HPDE6-E6E7 (cell line): Measurements from ENCODE around the gene TEP1.
"Not testable (repeated sequence)": the region's sequence is repeated elsewhere in the genome, so short reads cannot be mapped to it uniquely, and the experiment has no call there.

ENCODE experiments used
- DNase-seq: peaks from one replicate; pipeline ENCODE4 v3.0.0; 2011; ENCODE audit warnings: missing footprints; ENCODE audit errors: extremely low spot score

TEP1 gene

DNA sequence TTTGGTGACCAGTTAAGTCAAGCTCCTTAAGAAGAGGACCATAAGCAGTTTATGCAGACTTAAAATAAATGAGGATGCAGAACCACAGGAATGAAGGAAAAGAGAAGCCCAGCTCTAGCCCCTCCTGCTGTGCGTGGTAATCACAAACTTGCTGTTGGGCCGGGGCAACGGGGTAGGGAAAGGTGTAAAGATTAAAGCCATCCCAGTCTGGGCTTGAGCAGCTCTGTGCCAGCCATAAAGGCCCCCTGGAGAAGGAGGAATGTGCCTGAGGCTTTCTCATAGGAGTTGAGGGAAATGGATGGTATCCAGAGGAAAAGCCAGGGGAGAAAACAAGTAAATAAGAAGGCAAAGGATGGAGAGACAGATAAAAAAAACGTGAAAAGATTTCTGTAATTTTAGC, 25.1 kb downstream of the TEP1 start:
- no peak for DNase-seq

DNA sequence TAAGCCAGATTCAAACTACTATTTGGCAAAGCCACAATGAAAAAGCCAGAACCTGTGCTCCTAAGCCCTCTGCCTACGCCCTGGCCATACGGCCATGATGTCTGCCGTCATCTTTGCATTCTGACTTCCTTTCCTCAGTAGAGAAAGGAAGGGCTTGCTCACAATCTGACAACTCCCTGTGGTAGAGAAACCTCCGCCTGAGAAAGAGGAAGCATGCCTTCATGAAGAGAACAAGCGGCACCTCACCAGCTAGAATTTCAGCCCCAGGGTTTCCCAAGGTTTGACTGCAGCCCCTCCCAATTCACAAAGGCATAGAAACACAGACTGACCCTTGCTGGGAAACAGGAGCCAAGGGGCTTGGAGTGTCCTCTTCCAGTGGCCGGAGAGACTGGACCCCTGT, 25.7 kb downstream of the TEP1 start:
- no peak for DNase-seq

DNA sequence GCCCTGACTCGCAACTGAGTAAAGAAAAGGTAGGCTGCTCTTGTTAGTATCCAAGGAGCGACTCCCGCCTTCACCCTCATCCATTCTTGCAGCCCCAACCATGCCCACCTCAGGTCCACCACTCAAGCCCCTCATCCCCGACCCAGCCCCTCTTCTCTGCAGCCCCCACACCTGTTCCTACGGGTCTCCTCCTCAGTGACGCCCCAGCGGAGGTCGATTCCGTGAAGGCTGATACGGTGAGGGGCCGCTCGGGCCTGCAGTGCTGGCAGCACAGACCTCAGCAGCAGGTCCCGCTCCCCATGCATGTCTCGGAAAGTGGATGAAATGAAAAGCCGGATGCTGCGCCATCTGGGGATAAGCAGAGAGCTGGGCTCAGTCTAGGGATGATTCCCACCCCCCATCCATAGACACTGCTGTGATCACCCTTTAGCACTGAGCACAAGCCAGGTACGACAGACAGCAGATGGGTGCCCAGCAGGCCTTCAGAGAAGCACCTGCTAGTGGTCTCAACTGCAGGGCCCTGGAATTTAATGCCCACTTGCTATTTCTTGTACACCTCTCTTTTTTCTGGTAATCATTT, 26.9 kb downstream of the TEP1 start:
- no peak for DNase-seq

DNA sequence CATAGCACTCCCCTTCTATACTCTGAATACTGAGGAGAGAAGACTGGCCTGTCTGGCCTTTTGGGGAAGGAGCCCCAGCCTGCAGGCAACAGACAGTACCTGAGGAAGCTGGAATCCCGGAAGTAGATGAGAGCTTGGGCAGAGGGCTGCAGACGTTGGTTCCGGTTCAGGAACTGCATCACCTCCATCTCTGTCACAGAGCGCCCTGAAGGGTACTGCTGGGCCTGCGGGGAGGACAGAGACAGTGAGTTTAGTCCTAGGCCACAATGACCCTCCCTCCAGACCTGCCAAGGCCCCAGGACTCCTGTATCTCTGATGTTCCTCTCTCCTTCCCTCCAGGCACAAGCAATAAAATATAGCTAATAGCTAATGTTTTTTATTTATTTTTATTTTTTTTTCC, 28.4 kb downstream of the TEP1 start:
- no peak for DNase-seq

DNA sequence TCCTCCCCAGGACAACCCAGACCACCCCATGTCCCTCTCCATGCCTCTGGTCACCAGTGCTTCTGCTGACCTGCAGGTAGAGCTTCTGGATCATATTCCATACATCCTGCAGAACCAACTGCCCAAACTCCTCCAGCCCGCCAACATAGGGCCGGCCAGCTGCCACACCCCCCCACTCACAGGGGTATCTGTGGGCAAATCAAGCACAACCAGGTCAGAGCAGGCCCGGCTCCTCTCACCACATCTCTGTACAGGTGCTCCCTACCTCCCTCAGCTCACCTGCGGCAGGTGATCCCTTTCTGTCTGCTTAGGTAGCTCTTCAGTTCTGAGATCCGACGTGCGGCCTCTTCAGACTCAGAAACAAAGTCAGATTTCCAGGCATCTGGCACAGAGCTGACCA, 29.0 kb downstream of the TEP1 start:
- DNase-seq = no peak

DNA sequence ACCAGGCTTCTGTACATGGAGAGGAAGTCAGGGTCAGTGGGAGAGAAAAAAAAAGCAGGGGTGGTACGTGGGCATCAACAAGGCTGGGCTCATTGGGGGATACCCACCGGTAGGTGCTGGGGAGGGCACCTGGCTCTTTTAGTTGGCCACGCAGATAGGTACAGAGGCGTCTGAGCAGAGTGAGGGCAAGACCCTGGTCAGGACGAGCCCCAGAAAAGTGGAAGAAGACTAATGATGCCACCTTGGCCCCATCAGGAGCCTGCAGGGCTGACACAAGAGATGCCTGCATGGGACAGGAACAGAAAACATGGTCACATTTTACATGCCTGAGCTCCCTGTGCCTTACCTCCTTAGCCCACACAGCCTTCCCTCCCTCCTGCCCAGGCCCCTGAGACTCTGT, 29.7 kb downstream of the TEP1 start:
- no peak for DNase-seq

DNA sequence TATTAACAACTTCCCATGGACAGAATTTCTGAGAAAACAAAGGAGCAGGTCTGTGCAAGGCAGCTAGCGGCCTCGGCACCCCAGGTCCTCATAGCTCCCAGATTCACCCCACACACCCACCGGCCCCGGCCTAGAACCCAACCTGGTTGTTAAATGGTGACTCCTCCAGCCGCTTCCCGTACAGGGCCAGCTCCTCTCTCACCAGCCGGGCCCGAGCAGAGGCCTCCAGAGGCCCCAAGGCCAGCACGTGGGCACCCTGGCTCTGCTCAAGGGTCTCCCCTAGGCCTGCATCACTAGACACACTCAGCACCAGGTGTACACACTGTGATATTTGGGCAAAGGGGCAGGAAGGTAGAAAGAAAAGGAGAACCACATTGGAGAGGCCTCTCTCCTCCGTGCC, 30.3 kb downstream of the TEP1 start:
- DNase-seq = no peak

DNA sequence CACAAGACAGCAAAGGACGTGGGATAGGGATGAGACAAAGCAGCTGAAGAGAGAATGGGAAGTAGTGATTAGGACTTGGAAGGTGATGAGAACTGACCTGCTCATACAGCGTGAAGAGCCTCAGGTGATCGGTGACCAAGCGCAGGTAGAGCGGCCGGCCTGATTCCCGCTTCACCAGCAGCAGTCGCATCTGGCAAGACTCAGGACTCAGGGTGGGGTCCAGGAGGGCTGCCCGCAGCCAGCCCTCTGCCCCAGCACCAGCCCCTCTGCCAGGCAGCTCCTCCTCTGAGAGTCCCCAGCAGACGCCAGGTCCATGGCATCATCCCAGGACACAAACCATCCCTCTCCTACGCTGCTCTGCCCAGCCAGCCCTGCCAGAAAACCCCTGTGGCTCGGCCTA, 30.8 kb downstream of the TEP1 start:
- DNase-seq = no peak

DNA sequence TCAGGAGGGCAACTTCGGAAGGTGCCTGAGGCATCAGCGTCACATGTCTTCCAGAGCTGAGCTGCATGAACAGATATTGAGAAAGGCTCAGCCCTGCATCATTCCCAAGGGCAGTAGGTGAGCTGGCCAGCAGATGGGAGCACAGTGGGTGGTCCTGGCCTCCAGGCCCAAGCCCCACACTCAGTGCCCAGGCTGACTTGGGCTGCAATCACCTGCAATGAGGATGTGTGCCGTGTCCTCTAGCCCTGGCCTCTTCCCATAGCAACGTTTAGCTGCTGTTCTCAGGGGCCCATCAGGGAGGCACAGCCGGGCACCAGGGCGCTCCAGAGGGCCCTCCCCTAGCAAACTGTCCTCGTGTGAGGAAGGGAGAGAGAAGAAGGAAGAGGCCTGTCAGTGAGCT, 32.0 kb downstream of the TEP1 start:
- DNase-seq = no peak

DNA sequence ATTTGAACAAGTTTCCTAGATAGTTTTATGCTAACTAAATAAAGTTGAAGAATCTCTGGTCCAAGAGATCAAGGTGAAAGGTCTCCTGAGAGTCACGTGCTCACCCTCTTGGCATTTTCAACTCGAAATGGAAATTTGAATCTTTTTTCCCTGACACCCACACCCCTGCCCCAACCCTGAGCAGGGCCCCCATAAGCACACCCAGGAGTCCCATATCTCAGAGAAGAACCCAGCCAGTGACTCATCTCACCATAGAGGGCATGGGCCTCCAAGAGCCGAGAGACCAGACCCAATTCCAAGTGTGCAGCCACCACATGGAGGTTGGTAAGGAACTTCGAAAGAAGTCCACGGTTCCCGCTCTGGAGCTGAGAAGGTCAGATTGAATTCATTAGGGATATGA, 32.6 kb downstream of the TEP1 start:
- DNase-seq = no peak

DNA sequence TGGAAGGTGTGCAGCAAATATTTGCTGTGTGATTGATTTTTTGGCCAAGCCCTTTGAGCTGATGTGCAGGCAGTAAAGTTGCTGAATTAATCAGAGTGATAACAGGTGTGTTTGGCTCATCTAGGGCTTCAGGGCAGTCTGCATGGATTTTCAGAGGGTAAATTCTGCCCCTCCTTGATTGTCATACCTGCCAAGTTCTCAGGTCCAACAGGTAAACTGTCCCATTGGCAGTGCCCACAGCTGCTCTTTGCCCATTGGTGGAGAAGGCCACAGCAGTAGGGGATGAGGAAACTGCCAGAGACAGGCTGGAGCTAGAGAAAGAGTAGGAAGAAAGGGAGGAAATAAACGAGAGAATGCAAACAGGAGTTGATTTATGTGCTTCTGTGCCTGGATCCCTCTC, 33.6 kb downstream of the TEP1 start:
- DNase-seq = no peak

DNA sequence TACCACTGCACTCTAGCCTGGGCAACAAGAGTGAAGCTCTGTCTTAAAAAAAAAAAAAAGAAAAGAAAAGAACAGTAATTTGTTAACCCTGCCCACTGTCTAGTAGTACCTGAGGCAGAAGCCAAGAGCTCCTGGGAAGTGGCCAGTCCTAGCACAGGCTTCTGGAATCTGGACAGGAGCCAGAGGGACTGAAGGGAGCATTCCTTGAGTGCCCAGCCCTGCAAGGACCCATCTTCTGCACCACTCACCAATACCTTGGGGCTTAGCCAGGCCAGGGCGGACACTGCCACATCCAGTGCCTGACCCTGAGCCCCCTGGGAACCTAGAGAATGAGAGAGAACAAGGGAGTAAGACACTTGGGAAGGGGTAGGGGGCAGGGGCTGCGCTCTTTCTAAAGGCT, 36.1 kb downstream of the TEP1 start:
- DNase-seq = no peak

DNA sequence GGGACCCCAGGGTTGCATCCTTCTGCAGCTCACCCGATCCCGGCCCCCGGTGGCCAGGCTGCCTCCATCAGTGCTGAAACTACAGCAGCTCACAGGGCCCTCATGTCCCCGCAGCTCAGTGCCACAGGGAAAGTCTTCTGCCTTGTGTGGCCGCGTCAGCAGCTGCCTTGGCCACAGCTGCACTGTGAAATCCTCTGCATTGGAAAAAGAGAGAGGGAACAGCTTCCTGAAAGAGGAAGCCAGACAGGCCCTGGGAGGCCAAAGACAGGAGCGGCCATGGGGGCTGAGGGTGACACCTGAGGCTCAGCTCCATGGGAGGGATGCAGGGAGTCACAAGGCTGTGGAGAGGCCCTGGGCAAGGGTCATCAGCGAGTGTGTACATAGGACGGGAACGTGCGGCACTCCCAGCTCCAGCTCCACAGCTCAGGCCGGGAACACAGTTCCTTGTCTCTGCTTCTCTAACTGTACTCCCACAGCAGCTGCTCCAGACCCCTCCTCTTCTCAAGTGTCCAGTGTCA, 37.2 kb downstream of the TEP1 start:
- DNase-seq = no peak

DNA sequence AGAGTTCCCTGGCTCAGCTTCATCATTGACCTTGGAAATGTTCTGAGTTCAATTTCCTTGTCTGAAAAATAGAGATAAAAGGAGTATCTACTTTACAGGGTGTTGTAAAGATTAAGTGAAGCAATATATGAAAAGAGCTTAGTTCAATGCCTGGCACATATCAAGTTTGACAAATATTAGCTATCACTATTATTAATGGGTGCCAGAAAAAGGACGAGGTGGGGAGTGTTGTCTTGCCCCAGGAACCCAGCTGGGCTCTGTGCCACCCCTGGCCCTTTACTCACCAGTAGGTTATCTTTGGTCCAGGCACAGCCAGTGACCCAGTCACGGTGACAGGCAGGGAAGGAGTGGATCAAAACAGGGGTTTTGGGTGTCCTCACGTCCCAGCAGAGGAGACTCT, 37.8 kb downstream of the TEP1 start:
- DNase-seq = no peak

DNA sequence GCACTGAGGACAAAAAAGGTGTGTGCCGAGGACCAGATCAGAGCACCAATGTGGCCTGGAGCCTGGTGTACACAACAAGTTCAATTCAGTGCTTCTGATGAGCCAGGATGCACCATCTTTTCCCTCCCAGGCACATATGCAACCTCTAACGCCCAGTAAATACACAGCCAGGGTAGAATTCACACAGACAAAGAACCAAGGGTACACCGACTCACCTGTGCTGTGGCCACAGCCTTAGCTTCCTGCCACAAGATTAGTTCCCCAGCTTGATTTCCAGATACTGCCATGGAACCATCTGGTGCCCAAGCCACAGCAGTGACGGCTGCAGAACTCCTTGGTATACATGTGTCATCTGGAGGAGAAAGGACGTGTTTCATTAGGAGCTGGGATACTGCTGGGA, 40.5 kb downstream of the TEP1 start:
- DNase-seq = no peak

DNA sequence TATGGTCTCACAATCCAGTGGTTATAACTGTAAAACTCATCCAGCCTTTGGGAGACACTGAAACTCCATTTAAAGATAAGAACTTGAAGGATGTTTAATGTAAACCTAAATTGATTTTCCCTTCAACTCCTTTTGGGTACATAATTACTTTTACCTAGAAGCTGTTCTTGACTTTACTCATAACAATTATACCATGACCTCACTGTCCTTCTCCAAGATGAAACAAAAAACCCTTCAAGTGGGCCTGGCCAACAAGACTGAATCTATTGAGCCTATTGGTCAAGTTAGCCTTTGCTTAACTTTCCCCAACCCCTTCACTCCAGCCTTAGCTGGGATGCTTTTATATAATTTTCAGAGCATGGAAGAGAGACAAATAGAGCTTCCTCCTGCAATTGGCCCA, 47.4 kb downstream of the TEP1 start:
- DNase-seq = no peak

DNA sequence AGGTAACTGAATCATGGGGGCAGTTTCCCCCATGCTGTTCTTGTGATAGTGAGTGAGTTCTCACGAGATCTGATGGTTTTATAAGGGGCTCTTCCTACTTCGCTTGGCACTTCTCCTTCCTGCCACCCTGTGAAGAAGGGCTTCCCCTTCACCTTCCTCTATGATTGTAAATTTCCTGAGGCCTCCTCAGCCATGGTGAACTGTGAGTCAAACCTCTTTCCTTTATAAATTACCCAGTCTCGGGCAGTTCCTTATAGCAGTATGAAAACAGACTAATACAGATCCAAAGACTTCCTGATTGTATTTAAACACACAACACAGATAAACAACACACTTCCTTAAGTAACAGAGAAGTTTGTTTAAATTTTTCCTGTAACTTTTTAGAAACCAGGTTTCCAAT, 54.8 kb downstream of the TEP1 start:
- DNase-seq = not testable (repeated sequence)

DNA sequence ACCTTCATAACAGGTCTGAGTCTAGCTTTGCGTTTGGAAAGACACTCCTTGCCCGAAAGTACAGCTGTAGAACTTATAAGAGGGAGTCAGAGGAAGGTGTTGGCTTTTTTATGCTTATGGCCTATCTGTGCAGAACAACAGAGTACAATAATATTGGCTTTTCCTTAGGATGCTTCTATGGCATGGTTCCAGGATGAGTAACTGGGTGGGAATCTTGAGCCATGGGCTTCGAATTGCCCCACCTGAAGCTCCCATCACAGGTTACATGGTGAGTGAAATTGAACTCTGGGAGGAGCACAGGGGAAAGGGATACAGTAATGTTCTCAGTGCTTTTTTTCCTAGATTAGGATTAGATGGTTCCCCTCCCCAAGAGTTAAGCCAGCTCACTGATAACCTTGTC, 56.9 kb downstream of the TEP1 start:
- no peak for DNase-seq

DNA sequence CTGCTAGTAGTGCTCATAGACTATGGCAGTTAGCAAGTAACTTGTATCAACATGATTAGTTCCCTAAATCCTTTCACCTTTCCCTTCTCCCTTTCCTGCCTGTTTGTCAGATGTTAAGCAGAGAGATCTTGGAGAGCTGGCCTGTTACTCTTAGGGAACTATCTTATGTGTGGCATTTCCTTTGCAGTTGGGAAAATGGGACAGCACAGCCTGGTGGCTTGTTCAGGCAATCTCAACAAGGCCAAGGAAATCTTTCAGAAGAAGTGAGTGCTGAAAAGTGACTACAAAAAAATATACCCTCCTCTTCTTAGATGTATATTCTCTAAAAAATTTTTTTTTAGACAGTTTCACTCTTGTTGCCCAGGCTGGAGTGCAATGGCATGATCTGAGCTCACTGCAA, 62.4 kb downstream of the TEP1 start:
- no peak for DNase-seq

DNA sequence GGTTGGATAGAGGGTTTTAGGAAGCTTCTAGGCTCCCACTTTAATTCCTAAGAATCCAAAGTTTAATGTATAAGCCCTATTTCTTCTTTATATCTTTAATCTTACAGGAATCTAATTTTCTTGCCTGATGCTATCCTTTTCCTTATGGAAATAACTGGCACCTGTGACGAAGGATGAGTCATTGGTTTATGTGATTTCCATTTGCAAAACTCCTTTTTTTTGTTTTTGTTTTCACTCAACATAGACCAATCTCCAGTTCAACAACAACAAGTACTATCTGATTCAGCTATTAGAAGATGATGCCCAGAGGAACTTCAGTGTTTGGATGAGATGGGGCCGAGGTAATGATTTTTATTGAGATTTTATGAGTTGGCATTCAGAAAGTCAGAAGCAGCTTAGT, 63.0 kb downstream of the TEP1 start:
- DNase-seq = no peak

DNA sequence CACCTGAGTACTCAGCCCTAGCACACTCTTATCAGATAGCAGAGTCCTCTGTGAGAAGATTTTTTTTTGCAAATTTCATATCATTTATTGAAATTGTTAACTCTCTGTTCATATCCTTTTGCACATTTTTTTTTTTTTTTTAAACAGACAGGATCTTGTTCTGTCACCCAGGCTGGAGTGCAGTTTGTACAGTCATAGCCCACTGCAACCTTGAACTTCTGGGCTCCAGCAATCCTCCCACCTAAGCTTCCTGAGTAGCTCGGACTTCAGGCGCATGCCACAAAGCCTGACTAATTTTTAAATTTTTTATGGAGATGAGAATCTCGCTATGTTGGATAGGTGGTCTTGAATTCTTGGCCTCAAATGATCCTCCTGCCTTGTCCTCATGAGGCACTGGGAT, 65.6 kb downstream of the TEP1 start:
- no peak for DNase-seq

DNA sequence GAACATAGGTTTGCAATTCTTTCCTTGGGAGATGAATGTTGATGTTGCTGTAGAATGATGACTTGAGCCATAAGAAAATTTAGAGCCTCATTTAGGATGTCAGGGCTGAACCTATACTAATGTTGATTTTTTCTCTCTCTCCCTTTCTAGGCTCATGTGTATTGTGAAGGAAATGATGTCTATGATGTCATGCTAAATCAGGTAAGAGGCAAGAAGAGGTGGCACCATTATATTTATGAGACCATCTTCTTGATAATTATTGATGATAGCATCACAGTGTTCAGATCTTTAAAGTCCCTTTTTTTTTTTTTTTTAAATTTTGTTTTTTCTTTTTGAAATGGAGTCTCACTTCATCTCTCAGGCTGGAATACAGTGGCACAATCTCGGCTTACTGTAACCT, 66.6 kb downstream of the TEP1 start:
- DNase-seq = no peak

DNA sequence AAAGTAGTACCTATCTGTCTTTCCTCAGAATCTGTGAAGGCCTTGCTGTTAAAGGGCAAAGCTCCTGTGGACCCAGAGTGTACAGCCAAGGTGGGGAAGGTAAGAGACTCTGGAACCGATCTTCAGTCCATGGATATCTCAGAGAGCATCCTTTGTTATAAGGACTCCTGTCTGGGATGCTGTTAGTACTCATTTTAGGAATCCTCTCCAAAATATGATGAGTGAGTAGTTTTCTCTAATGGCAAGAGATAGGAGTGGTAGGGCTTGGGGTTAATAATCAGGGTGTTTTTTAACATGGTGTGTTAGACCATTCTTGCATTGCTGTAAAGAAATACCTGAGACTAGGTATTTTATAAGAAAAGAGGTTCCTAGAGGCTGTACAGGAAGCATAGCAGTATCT, 67.9 kb downstream of the TEP1 start:
- DNase-seq = no peak

DNA sequence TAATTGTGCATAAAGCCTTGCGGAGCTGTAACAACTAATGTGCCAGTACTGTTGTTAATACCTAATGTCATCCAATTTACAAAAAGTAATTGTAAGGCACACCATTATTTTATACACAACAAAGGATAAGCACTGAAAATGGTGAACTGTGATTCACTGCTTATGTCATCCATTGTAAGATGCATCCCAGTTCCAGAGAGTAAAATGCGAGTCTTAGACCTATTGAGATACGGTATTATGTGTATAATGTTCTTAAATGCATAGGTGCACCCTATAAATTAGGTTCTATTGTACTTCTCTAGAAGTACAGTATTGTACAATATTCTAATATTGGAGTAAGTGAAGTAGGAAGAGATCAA, 69.5 kb downstream of the TEP1 start:
- no peak for DNase-seq
